GF-D8 (cell line): ENCODE results near the gene NXPH4.
A peak's percentile ranks its signal among the peaks of the same experiment; 100 is the strongest.

Source experiments
- DNase-seq: peaks from one replicate; lab custom pipeline; 2025; lab: John Stamatoyannopoulos, UW

The NXPH4 gene

DNA sequence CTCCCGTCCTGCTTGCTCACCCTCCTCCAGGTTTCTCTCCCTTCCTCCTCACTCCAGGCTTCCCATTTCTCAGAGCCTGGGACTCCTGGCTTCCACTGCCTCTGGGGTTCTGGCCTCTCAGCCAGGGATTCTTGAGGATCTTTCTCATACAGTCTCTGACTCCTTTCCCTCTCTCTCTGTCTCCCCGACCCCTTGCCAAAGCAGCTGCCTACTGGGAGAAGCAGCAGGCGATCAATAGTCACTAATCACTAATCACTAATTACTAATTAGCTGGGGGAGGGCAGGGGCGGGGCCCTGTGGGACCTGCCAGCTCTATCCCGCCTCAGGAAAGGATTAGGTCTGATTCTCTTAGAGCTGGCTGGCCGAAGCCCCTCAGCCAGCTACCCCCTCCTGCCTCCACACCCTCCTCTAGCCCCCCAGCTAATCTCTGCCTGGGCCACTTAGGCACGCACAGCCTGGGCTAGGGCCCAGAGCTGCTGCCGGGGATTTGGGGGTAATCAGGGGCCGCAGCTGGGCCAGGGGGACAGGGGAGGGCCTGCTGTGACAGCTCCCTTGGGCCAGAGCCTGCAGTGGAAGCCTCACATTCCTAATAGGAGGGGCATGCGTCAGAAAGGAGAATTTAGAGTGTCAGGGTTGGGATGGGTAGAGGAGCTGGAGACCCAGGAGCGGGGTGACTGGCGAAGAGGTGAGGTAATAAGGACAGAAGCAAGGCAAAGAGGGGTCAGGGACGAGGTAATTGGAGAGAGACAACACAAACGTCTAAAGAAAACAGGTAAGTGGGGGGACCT, 2.8 kb downstream of the NXPH4 start:
- DNase-seq = no peak

- DNase-seq = no peak
These were observed 3.6 kb downstream of the NXPH4 start for GRCh38 chr12:57219993-57220754.

DNA sequence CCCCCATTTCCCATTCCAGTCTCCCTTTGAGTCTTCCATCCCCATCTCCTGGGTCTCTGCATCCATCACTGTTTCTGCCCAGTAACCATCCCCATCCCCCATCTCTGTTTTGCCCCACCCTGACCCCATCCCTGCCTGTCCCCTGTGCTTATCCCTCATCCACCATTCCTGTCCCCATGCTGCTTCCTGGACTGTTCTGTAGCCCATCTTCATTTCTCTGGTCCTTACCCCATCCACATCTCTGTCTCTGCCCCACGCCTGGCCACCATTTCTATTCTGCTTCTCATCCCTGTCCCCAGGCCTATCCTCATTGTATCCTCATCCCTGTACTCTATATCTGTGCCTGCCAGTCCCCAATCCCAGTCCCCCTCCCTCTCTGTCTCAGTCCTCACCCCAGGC, 4.2 kb downstream of the NXPH4 start:
- no peak for DNase-seq

DNA sequence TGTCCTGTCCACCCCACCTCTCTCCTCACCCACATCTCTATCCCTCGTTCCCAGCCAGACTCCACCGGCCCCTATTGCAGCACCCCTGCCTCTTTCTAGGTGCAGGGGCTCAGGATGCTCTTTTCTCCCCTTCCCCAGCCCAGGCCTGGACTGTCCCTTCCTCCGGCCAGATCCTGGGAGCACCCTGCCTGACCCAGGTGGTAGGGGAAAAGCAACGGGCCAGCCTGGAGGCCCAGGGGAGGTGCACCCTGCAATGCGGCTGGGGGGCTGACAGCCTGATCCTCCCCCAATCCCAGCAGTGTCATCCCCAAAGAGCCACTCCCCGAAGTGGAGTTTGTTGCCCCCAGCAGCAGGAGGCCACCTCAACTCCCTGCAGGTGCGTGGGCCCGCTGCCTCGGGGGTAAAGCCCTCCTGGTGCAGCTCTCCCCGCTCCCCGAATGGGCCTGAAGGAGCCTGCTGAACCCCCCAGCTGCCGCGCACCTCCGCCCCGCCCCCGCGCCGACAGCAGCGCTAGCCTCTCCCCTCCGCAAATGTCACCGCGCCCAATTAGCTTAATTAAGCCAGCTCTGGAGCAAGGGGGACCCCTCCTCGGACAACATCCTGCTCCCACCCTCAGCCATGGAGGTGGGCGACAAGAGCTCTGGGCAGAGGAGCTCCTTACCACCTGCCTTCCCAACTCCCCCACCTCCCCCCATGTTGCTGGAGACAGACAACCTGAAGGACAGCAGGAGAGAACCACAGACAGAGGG, 4.7 kb downstream of the NXPH4 start:
- DNase-seq = no peak

DNA sequence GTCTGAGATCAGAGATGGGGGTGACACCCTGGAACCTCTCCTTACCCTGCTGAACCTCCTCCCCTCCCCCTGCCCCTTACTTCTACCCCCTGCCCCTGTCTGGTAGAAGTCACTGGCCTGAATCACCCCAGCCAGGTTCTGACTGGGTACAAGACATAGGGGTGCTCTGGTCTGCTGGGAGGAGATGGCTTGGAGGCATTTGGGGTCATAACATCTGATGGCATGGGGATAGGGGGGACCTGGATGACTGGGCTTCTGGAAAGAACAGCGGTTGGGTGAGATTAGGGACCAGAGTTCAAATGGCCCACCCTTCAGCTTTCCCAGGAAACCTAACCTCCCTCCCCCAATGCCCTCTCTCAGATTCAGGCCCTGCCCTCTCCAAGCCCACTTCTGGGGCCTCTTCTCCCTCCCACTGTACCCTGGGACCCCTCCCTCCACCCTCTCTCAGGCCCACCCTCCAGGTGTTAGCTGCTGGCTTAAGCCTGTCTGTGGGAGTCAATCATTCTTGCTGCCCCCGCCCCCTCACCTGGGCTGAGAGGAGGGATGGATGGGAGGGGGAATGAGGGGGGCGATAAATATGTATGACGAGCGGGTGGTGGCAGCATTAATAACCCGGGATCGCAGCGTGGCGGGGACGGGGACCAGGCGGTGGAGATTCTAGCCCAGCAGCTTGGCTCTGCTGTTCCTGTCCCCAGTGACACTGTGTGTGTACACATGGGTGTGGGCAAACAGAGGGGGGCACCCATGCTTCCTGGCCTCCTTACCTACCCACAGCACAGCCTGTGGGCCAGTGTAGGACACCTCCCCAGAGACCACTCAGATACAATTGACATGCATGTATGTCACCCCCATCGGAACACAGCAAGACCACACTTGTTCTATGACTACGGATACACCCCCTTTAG, 5.9 kb downstream of the NXPH4 start:
- no peak for DNase-seq

DNA sequence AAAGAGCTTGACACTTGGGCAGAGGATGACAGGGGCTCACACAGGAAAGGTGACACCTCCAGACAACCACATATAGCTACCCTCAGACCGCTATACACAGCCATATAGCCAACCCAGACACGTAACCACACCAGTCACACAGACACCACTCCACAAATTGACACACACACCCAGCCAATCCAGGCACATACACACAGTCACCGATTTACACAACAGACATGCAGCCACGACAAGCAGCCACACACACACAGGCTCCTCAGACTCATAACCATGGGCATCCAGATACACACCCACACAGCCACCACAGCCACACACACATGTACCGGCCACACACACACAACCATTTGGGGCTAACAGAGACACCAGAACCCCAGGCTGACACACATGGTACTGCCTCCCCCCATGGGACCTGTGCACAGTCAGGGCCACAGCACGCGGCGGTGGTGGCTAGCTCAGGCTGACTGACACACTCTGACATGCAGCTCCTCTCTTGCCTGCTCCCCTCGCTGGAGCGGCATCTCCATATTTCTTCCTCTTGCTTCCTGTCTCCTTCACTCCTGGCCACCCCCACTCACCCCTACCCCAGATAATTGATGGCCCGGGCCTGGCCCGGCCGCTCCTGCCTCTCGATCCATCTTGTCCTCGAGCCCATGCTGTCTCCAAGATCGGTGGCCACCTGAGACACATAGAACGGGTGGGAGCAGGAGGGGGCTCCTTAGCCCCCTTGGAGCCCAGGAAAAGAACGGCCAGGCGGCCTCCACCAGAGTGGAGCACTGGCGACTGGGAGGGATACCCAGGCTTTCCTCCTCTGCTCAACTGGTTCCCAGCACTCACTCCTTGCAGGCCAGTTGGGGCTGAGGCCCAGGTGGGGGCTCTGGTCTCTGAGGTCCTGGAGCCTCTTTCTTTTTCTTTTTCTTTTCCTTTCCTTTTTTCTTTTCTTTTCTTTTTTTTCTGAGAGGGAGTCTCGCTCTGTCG, 6.9 kb downstream of the NXPH4 start:
- no peak for DNase-seq

- no peak for DNase-seq
These were observed 7.8 kb downstream of the NXPH4 start for GRCh38 chr12:57224278-57224972.

- no peak for DNase-seq
These were observed 8.5 kb downstream of the NXPH4 start for GRCh38 chr12:57224973-57225679.

- no peak for DNase-seq
These were observed 9.2 kb downstream of the NXPH4 start for GRCh38 chr12:57225680-57226210.

GRCh38 chr12:57226588-57227314, 10.2 kb downstream of the NXPH4 start:
- DNase-seq = no peak

DNA sequence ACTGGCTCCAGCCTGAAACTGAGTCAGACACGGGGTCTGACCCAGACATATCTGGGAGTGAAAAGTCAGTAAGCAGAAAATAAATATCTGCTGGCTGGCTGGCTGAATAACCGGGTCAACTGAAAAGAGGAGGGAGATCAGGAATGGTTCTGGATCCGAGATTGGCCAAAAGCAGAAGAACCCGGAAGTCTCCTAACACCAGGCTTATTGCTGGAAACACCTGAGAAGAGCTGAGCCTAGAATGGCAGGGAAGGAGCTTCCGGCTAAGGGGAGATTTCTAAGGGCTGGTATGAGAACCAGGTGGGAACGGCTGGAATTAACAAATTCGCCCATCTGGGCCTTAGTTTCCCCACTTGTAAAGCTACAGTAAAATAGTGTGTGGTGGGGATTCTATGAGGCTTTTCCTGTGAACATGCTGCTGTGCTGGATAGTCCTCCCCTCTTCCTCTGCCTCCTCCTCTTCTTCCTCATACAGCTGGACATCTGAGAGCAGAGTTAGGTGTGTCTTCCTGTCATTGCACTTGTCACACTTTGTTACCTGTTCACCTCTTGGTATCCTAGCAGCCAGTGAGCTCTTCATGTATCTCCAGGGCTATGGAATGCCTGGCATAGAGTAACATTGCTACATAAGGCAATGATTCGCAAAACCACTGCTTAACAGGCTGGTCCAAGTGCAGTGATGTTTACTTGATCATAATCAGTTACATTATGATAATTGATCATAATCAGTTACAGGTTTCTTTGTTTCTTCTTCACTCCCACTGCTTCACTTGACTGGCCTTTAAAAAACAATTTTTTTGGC, 10.9 kb downstream of the NXPH4 start:
- no peak for DNase-seq

- peak; percentile 59 for DNase-seq
These were observed 12.5 kb downstream of the NXPH4 start for GRCh38 chr12:57229046-57229633.

GRCh38 chr12:57229634-57230380, 13.2 kb downstream of the NXPH4 start, which contains the start of gene SHMT2:
Gene SHMT2, plus strand, starts transcription at chr12:57229711. Its CDS starts 68 bp downstream, at chr12:57229779.
- peak; percentile 91 for DNase-seq

GRCh38 chr12:57230381-57231155, 14.0 kb downstream of the NXPH4 start:
- DNase-seq = no peak

GRCh38 chr12:57231276-57232021, 14.9 kb downstream of the NXPH4 start:
- no peak for DNase-seq
